Neural progenitor cell (in vitro differentiated cells): ENCODE measurements around the gene PHLPP2. TPM values are rescaled to one million over a fixed set of nuclear protein-coding genes. Genes with fewer than 3 reads are reported as not detected.

ENCODE experiments used
- DNase-seq: peaks from one replicate; pipeline ENCODE4 v3.0.0-alpha.2; 2016; ENCODE audit warnings: low spot score
- H2AFZ ChIP-seq: fragments of 200-600 bp; sonication (generic); replicated peaks from 2 replicates; pipeline ENCODE4 v1.6.1; 2016; ENCODE audit warnings: antibody characterized with exemption
- H3F3A ChIP-seq: fragments of 200-600 bp; sonication (generic); 2 replicates; pipeline ENCODE4 v1.6.1; 2016; ENCODE audit warnings: antibody characterized with exemption, low read depth
- H3K27ac ChIP-seq: fragments of 200-600 bp; sonication (generic); 2 replicates; pipeline ENCODE4 v1.5.1; 2016; ENCODE audit warnings: mild to moderate bottlenecking
- H3K27me3 ChIP-seq: fragments of 200-600 bp; sonication (generic); 2 replicates; pipeline ENCODE4 v1.6.1; 2016; ENCODE audit warnings: mild to moderate bottlenecking, moderate library complexity
- H3K36me3 ChIP-seq: fragments of 200-600 bp; sonication (generic); 2 replicates; pipeline ENCODE4 v1.5.1; 2016
- H3K4me1 ChIP-seq: fragments of 200-600 bp; sonication (generic); 2 replicates; pipeline ENCODE4 v1.6.1; 2016; ENCODE audit warnings: mixed run types
- H3K4me2 ChIP-seq: fragments of 200-600 bp; sonication (generic); 2 replicates; pipeline ENCODE4 v1.6.1; 2016
- H3K4me3 ChIP-seq: fragments of 200-600 bp; sonication (generic); 2 replicates; pipeline ENCODE4 v1.5.1; 2016
- H3K79me2 ChIP-seq: fragments of 200-600 bp; sonication (generic); 2 replicates; pipeline ENCODE4 v1.6.1; 2016; ENCODE audit warnings: low read depth
- H3K9ac ChIP-seq: fragments of 200-600 bp; sonication (generic); 2 replicates; pipeline ENCODE4 v1.6.1; 2016
- H3K9me3 ChIP-seq: fragments of 200-600 bp; sonication (generic); 2 replicates; pipeline ENCODE4 v1.5.1; 2016; ENCODE audit warnings: low read depth
- H4K20me1 ChIP-seq: fragments of 200-600 bp; sonication (generic); 2 replicates; pipeline ENCODE4 v1.6.1; 2016; ENCODE audit warnings: low read depth
- H3K27ac Mint-ChIP-seq: 3 replicates; pipeline ENCODE4 v1.8.0; 2021; ENCODE audit warnings: mixed read lengths
- H3K27me3 Mint-ChIP-seq: 2 replicates; pipeline ENCODE4 v1.8.0; 2022; ENCODE audit warnings: low read depth, mild to moderate bottlenecking, inconsistent platforms, moderate library complexity, mixed read lengths; ENCODE audit not compliant: insufficient read depth
- H3K36me3 Mint-ChIP-seq: 3 replicates; pipeline ENCODE4 v1.8.0; 2021; ENCODE audit warnings: mixed read lengths
- H3K4me1 Mint-ChIP-seq: 3 replicates; pipeline ENCODE4 v1.8.0; 2021; ENCODE audit warnings: mixed read lengths
- H3K4me3 Mint-ChIP-seq: 3 replicates; pipeline ENCODE4 v1.8.0; 2021; ENCODE audit warnings: mild to moderate bottlenecking, moderate library complexity, mixed read lengths
- H3K9me3 Mint-ChIP-seq: 3 replicates; pipeline ENCODE4 v1.8.0; 2020; ENCODE audit warnings: mixed read lengths
- EZH2 ChIP-seq: fragments of 200-600 bp; sonication (generic); IDR thresholded peaks from 2 replicates; pipeline ENCODE4 v1.6.1; 2017; ENCODE audit warnings: antibody characterized with exemption, mild to moderate bottlenecking, moderate library complexity
- EZH2phosphoT487 ChIP-seq: fragments of 200-600 bp; sonication (generic); IDR thresholded peaks from 2 replicates; pipeline ENCODE4 v1.6.1; 2017; ENCODE audit warnings: antibody characterized with exemption
- total RNA-seq: library from RNA; depleted of rRNA; stranded (reverse); fragments of >200 nt; gene quantifications from 2 replicates; pipeline ENCODE4 v1.2.3, GENCODE V29; 2015; ENCODE audit warnings: low replicate concordance
- TF ChIP-seq, protein P1 (sequence below): fragments of 200-600 bp; sonication (generic); IDR thresholded peaks from 2 replicates; pipeline ENCODE4 v1.5.1; 2017; ENCODE audit warnings: antibody characterized with exemption, mild to moderate bottlenecking

The PHLPP2 gene
- total RNA-seq, 1 donor from 2014 or later, result 12.9 TPM

DNA sequence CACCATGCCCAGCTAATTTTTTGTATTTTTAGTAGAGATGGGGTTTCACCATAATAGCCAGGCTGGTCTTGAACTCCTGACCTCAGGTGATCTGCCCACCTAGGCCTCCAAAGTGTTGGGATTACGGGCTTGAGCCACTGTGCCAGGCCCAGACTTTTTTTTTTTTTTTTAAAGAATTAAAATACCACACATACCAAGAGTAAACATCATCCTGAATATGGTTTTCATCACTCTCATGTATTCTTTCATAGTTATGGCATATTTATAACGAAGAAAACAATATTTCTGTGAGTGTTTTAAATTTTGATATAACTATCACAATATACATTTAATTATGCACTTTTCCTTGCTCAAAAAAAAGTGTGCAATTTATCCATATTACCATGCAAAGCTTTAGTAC is 50.3 kb downstream of the PHLPP2 start:
- Mint-ChIP-seq H3K4me3 (no peak overlapping the region), H3K4me1 (no peaks in the 10 kb centered on the region), H3K27ac (no peak overlapping the region), H3K9me3 (no peaks in the 10 kb centered on the region), H3K27me3 (peaks cover 4% of the 10 kb centered on the region), H3K36me3 (peaks cover 26% of the 10 kb centered on the region)
- no peak overlapping the region for H2AFZ ChIP-seq
- H3K4me3 ChIP-seq, result no peak overlapping the region
- no peaks in the 10 kb centered on the region for H3K9me3 ChIP-seq
- H3K79me2 ChIP-seq, result no peaks in the 10 kb centered on the region
- peaks cover 19% of the 10 kb centered on the region for H3K4me1 ChIP-seq
- H3F3A ChIP-seq, result peaks cover 13% of the 10 kb centered on the region
- TF ChIP-seq EZH2phosphoT487 (no peak), EZH2 (no peak)
- TF ChIP-seq, protein P1, sequence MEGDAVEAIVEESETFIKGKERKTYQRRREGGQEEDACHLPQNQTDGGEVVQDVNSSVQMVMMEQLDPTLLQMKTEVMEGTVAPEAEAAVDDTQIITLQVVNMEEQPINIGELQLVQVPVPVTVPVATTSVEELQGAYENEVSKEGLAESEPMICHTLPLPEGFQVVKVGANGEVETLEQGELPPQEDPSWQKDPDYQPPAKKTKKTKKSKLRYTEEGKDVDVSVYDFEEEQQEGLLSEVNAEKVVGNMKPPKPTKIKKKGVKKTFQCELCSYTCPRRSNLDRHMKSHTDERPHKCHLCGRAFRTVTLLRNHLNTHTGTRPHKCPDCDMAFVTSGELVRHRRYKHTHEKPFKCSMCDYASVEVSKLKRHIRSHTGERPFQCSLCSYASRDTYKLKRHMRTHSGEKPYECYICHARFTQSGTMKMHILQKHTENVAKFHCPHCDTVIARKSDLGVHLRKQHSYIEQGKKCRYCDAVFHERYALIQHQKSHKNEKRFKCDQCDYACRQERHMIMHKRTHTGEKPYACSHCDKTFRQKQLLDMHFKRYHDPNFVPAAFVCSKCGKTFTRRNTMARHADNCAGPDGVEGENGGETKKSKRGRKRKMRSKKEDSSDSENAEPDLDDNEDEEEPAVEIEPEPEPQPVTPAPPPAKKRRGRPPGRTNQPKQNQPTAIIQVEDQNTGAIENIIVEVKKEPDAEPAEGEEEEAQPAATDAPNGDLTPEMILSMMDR, result no peak
- no peak overlapping the region for H3K27ac ChIP-seq
- no peaks in the 10 kb centered on the region for H3K36me3 ChIP-seq
- H3K4me2 ChIP-seq, result no peak overlapping the region
- H4K20me1 ChIP-seq, result no peaks in the 10 kb centered on the region
- H3K9ac ChIP-seq, result no peak overlapping the region
- DNase-seq, result no peak
- no peaks in the 10 kb centered on the region for H3K27me3 ChIP-seq

DNA sequence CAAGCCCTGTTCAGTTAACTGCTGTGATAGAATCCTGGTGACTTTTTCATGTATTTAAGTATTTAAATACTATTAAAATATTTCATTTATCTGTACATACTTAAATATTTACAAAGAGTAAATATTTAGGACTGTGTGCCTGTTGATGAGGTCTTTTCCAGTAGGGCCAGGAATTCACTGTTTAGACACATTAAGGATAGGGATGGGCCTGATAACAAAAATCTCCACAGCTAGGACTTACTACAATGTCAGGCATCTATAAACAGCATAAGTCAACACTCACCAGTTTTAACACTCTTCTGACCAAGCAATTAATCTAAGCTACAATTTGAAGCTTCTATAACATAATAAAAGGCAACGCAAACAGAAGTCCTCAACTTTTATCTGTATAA is 50.9 kb downstream of the PHLPP2 start:
- Mint-ChIP-seq H3K4me1 (no peaks in the 10 kb centered on the region), H3K36me3 (peaks cover 24% of the 10 kb centered on the region), H3K27ac (no peak overlapping the region), H3K4me3 (no peak overlapping the region), H3K9me3 (no peaks in the 10 kb centered on the region), H3K27me3 (peaks cover 4% of the 10 kb centered on the region)
- Histone ChIP-seq H4K20me1 (no peaks in the 10 kb centered on the region), H3K9ac (no peak overlapping the region), H3K4me1 (peaks cover 19% of the 10 kb centered on the region), H3K36me3 (no peaks in the 10 kb centered on the region), H3K79me2 (no peaks in the 10 kb centered on the region), H3F3A (peaks cover 13% of the 10 kb centered on the region), H3K4me3 (no peak overlapping the region), H3K4me2 (no peak overlapping the region), H3K27me3 (no peaks in the 10 kb centered on the region), H3K27ac (no peak overlapping the region), H3K9me3 (no peaks in the 10 kb centered on the region), H2AFZ (no peak overlapping the region)
- TF ChIP-seq, protein P1, result no peak
- TF ChIP-seq EZH2phosphoT487, result no peak
- TF ChIP-seq EZH2, result no peak
- DNase-seq, result no peak

DNA sequence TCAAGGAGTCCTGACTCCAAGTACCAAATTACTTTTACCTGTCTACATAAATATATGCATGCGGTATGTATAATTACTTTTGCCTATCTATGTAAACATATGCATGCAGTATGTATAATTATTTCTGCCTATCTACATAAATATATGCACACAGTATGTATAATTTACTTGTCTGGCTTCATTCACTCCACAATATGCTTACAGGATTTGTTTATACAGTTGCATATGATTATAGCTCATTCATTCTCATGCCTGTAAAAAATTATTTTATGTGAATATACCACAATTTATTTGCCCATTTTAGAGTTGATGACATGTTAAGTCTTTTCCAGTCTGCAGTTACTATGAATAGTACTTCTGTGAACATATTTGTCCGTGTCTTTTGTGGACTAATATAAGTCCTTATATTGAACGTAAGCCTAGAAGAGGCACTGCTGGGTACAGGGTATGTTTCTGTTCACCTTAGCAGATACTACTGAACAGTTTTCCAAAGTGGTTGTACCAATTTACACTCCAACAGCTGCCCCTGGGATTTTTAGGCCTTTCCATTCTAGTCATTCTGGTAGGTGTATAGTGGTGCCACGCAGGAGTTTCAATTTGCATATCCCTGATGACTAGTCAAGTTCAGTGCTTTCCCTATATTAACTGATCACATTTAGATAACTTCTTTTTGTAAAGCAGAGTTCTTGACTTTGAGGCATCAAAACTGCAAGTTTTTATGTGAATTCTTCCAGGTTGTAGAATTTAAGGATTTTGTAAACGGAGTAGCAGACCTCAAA is 51.5 kb downstream of the PHLPP2 start:
- H3F3A ChIP-seq, result peaks cover 13% of the 10 kb centered on the region
- H2AFZ ChIP-seq, result no peak overlapping the region
- Mint-ChIP-seq H3K27me3 (peaks cover 4% of the 10 kb centered on the region), H3K27ac (no peak overlapping the region), H3K4me1 (no peaks in the 10 kb centered on the region), H3K36me3 (peaks cover 24% of the 10 kb centered on the region), H3K9me3 (no peaks in the 10 kb centered on the region), H3K4me3 (no peak overlapping the region)
- peaks cover 19% of the 10 kb centered on the region for H3K4me1 ChIP-seq
- no peaks in the 10 kb centered on the region for H4K20me1 ChIP-seq
- no peak overlapping the region for H3K4me3 ChIP-seq
- no peak for DNase-seq
- H3K79me2 ChIP-seq, result no peaks in the 10 kb centered on the region
- peak overlapping the region; percentile 31 for H3K27ac ChIP-seq
- H3K9me3 ChIP-seq, result no peaks in the 10 kb centered on the region
- no peaks in the 10 kb centered on the region for H3K36me3 ChIP-seq
- TF ChIP-seq EZH2, result no peak
- TF ChIP-seq, protein P1, result no peak
- no peak for TF ChIP-seq EZH2phosphoT487
- H3K27me3 ChIP-seq, result no peaks in the 10 kb centered on the region
- no peak overlapping the region for H3K9ac ChIP-seq
- H3K4me2 ChIP-seq, result no peak overlapping the region
